CD14-positive monocyte (primary cell): ENCODE measurements around the gene CETP. TPM values are rescaled to one million over a fixed set of nuclear protein-coding genes. Genes with fewer than 3 reads are reported as not detected.

ENCODE experiments used
- DNase-seq, 3 donors: peaks; one replicate each; pipeline ENCODE4 v3.0.0-alpha.2; 2011 to 2022
- H2AFZ ChIP-seq: 2 replicates; pipeline ENCODE4 v1.6.0; 2012; ENCODE audit warnings: mild to moderate bottlenecking, low read depth, low read length, inconsistent platforms; ENCODE audit not compliant: insufficient read depth, poor library complexity, severe bottlenecking
- H3K27ac ChIP-seq, 2 donors: 1 replicate in 1 of 2; 2 replicates in 1 of 2; pipeline ENCODE4 v1.5.1; 2012 to 2013; ENCODE audit warnings: low read length in 2 of 2, control low read depth in 1 of 2, inconsistent platforms in 1 of 2, low read depth in 1 of 2, mild to moderate bottlenecking in 1 of 2
- H3K27me3 ChIP-seq, 2 donors: one replicate each; pipeline versions ENCODE4 v1.6.0 to v1.6.1; 2011 to 2013; ENCODE audit warnings: low read length in 2 of 2; ENCODE audit not compliant: control insufficient read depth in 2 of 2, insufficient read depth in 2 of 2
- H3K36me3 ChIP-seq, 2 donors: replicated peaks in 1 of 2; 1 replicate in 1 of 2; 2 replicates in 1 of 2; pipeline versions ENCODE4 v1.5.1 to v1.6.1; 2012 to 2013; ENCODE audit warnings: low read length in 2 of 2, control low read depth in 1 of 2, inconsistent platforms in 1 of 2, mild to moderate bottlenecking in 1 of 2; ENCODE audit not compliant: insufficient read depth in 2 of 2, control insufficient read depth in 1 of 2
- H3K4me1 ChIP-seq, 2 donors: 1 replicate in 1 of 2; 2 replicates in 1 of 2; pipeline versions ENCODE4 v1.5.1 to v1.6.1; 2012 to 2013; ENCODE audit warnings: low read length in 2 of 2, control low read depth in 1 of 2, inconsistent platforms in 1 of 2, mild to moderate bottlenecking in 1 of 2, moderate library complexity in 1 of 2; ENCODE audit not compliant: insufficient read depth in 2 of 2, control insufficient read depth in 1 of 2
- H3K4me2 ChIP-seq: replicated peaks from 2 replicates; pipeline ENCODE3; 2012; ENCODE audit warnings: low read length, moderate library complexity, mild to moderate bottlenecking; ENCODE audit not compliant: poor library complexity, severe bottlenecking; ENCODE audit errors: extremely low read depth
- H3K4me3 ChIP-seq, 3 experiments: fragments of 200-600 bp in 1 of 3; sonication (generic) in 1 of 3; replicated peaks in 1 of 3; 1 replicate in 2 of 3; 2 replicates in 1 of 3; pipeline ENCODE4 v1.5.1; 2011 to 2013; ENCODE audit warnings: low read length in 3 of 3, mild to moderate bottlenecking in 3 of 3, control low read depth in 2 of 3, low read depth in 2 of 3, inconsistent platforms in 1 of 3, moderate library complexity in 1 of 3
- H3K79me2 ChIP-seq: 2 replicates; pipeline ENCODE4 v1.6.0; 2012; ENCODE audit warnings: mild to moderate bottlenecking, control low read depth, inconsistent platforms, low read length, moderate library complexity; ENCODE audit not compliant: insufficient read depth
- H3K9ac ChIP-seq: 2 replicates; pipeline ENCODE4 v1.6.0; 2017; ENCODE audit warnings: low read length, mild to moderate bottlenecking; ENCODE audit not compliant: insufficient read depth, poor library complexity, severe bottlenecking
- H3K9me3 ChIP-seq, 2 donors: replicated peaks in 1 of 2; 1 replicate in 1 of 2; 2 replicates in 1 of 2; pipeline versions ENCODE4 v1.5.1 to v1.6.1; 2012 to 2013; ENCODE audit warnings: low read length in 2 of 2, control low read depth in 1 of 2; ENCODE audit not compliant: control insufficient read depth in 1 of 2, insufficient read depth in 1 of 2
- H4K20me1 ChIP-seq: 2 replicates; pipeline ENCODE4 v1.6.0; 2012; ENCODE audit warnings: mild to moderate bottlenecking, low read length, control low read depth, moderate library complexity; ENCODE audit not compliant: insufficient read depth
- H3K27ac Mint-ChIP-seq, 7 donors: one replicate each; pipeline ENCODE4 v1.8.0; 2020; ENCODE audit warnings: mild to moderate bottlenecking in 7 of 7, mixed read lengths in 7 of 7, moderate library complexity in 6 of 7, inconsistent platforms in 2 of 7
- H3K27me3 Mint-ChIP-seq, 3 donors: one replicate each; pipeline ENCODE4 v1.8.0; 2021 to 2022; ENCODE audit warnings: low read depth in 3 of 3, mild to moderate bottlenecking in 3 of 3, mixed read lengths in 3 of 3, moderate library complexity in 3 of 3, inconsistent platforms in 1 of 3
- H3K36me3 Mint-ChIP-seq, 2 donors: one replicate each; pipeline ENCODE4 v1.8.0; 2020; ENCODE audit warnings: mixed read lengths in 2 of 2, inconsistent platforms in 1 of 2, mild to moderate bottlenecking in 1 of 2
- H3K4me1 Mint-ChIP-seq: one replicate; pipeline ENCODE4 v1.8.0; 2020; ENCODE audit warnings: mild to moderate bottlenecking, mixed read lengths
- H3K4me3 Mint-ChIP-seq, 2 donors: one replicate each; pipeline ENCODE4 v1.8.0; 2020; ENCODE audit warnings: mild to moderate bottlenecking in 2 of 2, mixed read lengths in 2 of 2, moderate library complexity in 1 of 2
- H3K9me3 Mint-ChIP-seq, 7 donors: one replicate each; pipeline ENCODE4 v1.8.0; 2020 to 2022; ENCODE audit warnings: mixed read lengths in 7 of 7, mild to moderate bottlenecking in 6 of 7, moderate library complexity in 6 of 7, inconsistent platforms in 2 of 7
- CTCF ChIP-seq: fragments of 200-600 bp; IDR thresholded peaks from one replicate; pipeline ENCODE4 v1.8.0; 2022; ENCODE audit warnings: antibody characterized with exemption, mild to moderate bottlenecking
- WGBS: methylation state at CpG from one replicate; pipeline ENCODE4 v1.1.5; 2013; ENCODE audit warnings: missing lambda C conversion rate; ENCODE audit not compliant: insufficient coverage; 5-methylcytosine and 5-hydroxymethylcytosine counted together
- intact Hi-C, 2 donors: fragments of 100-400 bp; cut with micrococcal nuclease; formaldehyde crosslinking; loops; one replicate each; pipeline versions ENCODE4 v1.15.0 to v1.15.1; 2023
- polyA plus RNA-seq, 3 donors: library from polyadenylated mRNA; depleted of rRNA in 1 of 3; unstranded in 2 of 3; stranded (reverse) in 1 of 3; fragments of 300-500 nt in 2 of 3; fragments of >200 nt in 1 of 3; fragmentation: Illumina TruSeq in 2 of 3; gene quantifications; 1 replicate in 2 of 3; 2 replicates in 1 of 3; pipeline ENCODE4 v1.2.3, GENCODE V29; 2012 to 2021

Gene CETP
- polyA plus RNA-seq, 3 donors = 0.61 to 2.1 (median 1.3) TPM

- intact Hi-C loops = no loop called here
- H3K27ac Mint-ChIP-seq = peak overlapping the region; percentile 16 to 97 (median 78)
- peaks cover 63 to 71% of the 10 kb centered on the region in 2 donors for H3K4me1 ChIP-seq
- no peaks in the 10 kb centered on the region for H3K9me3 Mint-ChIP-seq
- no peaks in the 10 kb centered on the region for H3K9me3 ChIP-seq
- H3K4me2 ChIP-seq = peak overlapping the region; percentile 90
- H3K4me3 Mint-ChIP-seq = peak overlapping the region; percentile 98 to 99
- H3K27ac ChIP-seq = peak overlapping the region in 1 of 2 donors; percentile 24
- no peak overlapping the region for H2AFZ ChIP-seq
- 100% methylated on average over 1 of the region's 2 CpGs for WGBS
- H3K36me3 ChIP-seq = peaks cover 6 to 14% of the 10 kb centered on the region in 2 donors
- DNase-seq = no peak
- H3K36me3 Mint-ChIP-seq = peaks cover 30 to 35% of the 10 kb centered on the region in 2 donors
- H3K4me3 ChIP-seq = peak overlapping the region in 1 of 3 experiments; percentile 96
- H3K9ac ChIP-seq = peak overlapping the region; percentile 87
- peaks cover 22% of the 10 kb centered on the region for H4K20me1 ChIP-seq
- no peaks in the 10 kb centered on the region for H3K27me3 ChIP-seq
- TF ChIP-seq CTCF = no peak
- H3K27me3 Mint-ChIP-seq = peaks cover 0 to 4% (median 0%) of the 10 kb centered on the region in 3 donors
- peaks cover 64% of the 10 kb centered on the region for H3K79me2 ChIP-seq
- H3K4me1 Mint-ChIP-seq = peaks cover 83% of the 10 kb centered on the region
Measured at GRCh38 chr16:56987692-56988091, 25.9 kb downstream of the CETP start.

GRCh38 chr16:56988161-56988947 is 26.6 kb downstream of the CETP start:
- TF ChIP-seq CTCF = no peak
- Histone ChIP-seq H3K9ac (peak overlapping the region; percentile 87), H3K79me2 (peaks cover 71% of the 10 kb centered on the region), H3K4me1 (peaks cover 63 to 77% of the 10 kb centered on the region in 2 donors), H3K4me2 (peak overlapping the region; percentile 90), H3K4me3 (peak overlapping the region; percentile 79 to 96 (median 84)), H3K9me3 (no peaks in the 10 kb centered on the region), H4K20me1 (peaks cover 27% of the 10 kb centered on the region), H2AFZ (peak overlapping the region; percentile 84), H3K27me3 (no peaks in the 10 kb centered on the region), H3K36me3 (peaks cover 6 to 7% of the 10 kb centered on the region in 2 donors), H3K27ac (peak overlapping the region; percentile 66 to 93)
- WGBS = 100% methylated on average over 1 of the region's 6 CpGs
- DNase-seq = peak in 2 of 3 donors; percentile 53 to 74
- intact Hi-C loops = no loop called here
- H3K4me1 Mint-ChIP-seq = peaks cover 84% of the 10 kb centered on the region
- H3K36me3 Mint-ChIP-seq = peaks cover 26 to 35% of the 10 kb centered on the region in 2 donors
- peaks cover 0 to 4% (median 0%) of the 10 kb centered on the region in 3 donors for H3K27me3 Mint-ChIP-seq
- H3K27ac Mint-ChIP-seq = peak overlapping the region; percentile 73 to 97 (median 93)
- H3K9me3 Mint-ChIP-seq = no peaks in the 10 kb centered on the region
- peak overlapping the region; percentile 98 to 99 for H3K4me3 Mint-ChIP-seq
